ENCODE data around the gene HELZ2.

DNA sequence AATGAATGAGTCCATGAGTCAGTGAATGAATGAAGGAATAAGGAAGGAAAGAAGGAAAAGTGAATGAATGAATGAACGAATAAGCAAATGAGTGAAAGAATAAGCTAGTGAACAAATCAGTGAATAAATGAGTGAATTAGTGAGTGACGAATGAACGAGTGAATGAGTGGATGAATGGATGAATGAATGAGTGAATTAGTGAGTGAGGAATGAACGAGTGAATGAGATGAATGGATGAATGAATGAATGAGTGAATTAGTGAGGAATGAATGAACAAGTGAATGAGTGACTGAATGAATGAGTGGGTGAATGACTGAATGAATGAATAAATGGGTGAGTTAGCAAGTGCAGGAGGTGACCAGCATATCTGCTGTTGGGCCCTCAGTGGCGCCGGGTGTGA, 30.3 kb downstream of the HELZ2 start:
- TF ChIP-seq POLR2A (IDR thresholded peaks at IDR 0.05; ENCODE audit: extremely low read depth, insufficient read length): no peak
- TF ChIP-seq, protein P1, sequence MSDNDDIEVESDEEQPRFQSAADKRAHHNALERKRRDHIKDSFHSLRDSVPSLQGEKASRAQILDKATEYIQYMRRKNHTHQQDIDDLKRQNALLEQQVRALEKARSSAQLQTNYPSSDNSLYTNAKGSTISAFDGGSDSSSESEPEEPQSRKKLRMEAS (IDR thresholded peaks at IDR 0.05; ENCODE audit: low read depth, low read length): no peak
- TF ChIP-seq, protein P2, sequence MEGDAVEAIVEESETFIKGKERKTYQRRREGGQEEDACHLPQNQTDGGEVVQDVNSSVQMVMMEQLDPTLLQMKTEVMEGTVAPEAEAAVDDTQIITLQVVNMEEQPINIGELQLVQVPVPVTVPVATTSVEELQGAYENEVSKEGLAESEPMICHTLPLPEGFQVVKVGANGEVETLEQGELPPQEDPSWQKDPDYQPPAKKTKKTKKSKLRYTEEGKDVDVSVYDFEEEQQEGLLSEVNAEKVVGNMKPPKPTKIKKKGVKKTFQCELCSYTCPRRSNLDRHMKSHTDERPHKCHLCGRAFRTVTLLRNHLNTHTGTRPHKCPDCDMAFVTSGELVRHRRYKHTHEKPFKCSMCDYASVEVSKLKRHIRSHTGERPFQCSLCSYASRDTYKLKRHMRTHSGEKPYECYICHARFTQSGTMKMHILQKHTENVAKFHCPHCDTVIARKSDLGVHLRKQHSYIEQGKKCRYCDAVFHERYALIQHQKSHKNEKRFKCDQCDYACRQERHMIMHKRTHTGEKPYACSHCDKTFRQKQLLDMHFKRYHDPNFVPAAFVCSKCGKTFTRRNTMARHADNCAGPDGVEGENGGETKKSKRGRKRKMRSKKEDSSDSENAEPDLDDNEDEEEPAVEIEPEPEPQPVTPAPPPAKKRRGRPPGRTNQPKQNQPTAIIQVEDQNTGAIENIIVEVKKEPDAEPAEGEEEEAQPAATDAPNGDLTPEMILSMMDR (IDR thresholded peaks at IDR 0.05; ENCODE audit: low read depth, low read length): no peak

Data from NB4 (cell line).